ENCODE results near the gene FARP1. TPM values are rescaled to one million over a fixed set of nuclear protein-coding genes. Genes with fewer than 3 reads are reported as not detected.

The FARP1 gene
- total and polyA plus RNA-seq, 2 of the 8 experiments (the other 6 are each of a cell fraction or from before 2014, with no cell fraction given): 24.7 to 104 TPM

- Histone ChIP-seq H4K8ac (ENCODE audit: extremely low read depth, insufficient read depth, low read length) (peak overlapping the region; percentile 43; the same call in 1 of the 2 replicates), H3K36me3 (ENCODE audit: control insufficient read depth in 2 of 4, insufficient read depth in 4 of 4, low read length in 3 of 4) (peaks cover 2 to 23% (median 11%) of the 10 kb centered on the region in 4 experiments; a peak in 7 of 8 replicates), H3K4ac (replicated peaks; ENCODE audit: insufficient read length, low read depth, low read length) (no peak overlapping the region), H3K14ac (ENCODE audit: insufficient read length) (no peak overlapping the region), H2BK120ac (replicated peaks; ENCODE audit: low read depth, low read length) (no peak overlapping the region), H3K4me3 (ENCODE audit: extremely low read depth in 1 of 4, insufficient read depth in 2 of 4, low read depth in 3 of 4, low read length in 4 of 4) (no peak overlapping the region), H3K4me1 (replicated peaks in 1 of 4; ENCODE audit: control insufficient read depth in 3 of 4, insufficient read depth in 4 of 4, low read length in 3 of 4) (peaks cover 6 to 34% (median 23%) of the 10 kb centered on the region in 4 experiments), H2AK5ac (ENCODE audit: low read depth, low read length) (no peak overlapping the region), H4K5ac (ENCODE audit: insufficient read length, low read depth, low read length) (no peak overlapping the region), H2BK12ac (ENCODE audit: low read depth, low read length) (no peak overlapping the region; the same call in 1 of the 2 replicates), H3K56ac (replicated peaks; ENCODE audit: insufficient read length, low read depth, low read length) (no peak overlapping the region), H4K91ac (replicated peaks; ENCODE audit: insufficient read length, low read length) (peak overlapping the region; percentile 23), H3K23me2 (ENCODE audit: low read depth, low read length) (no peaks in the 10 kb centered on the region), H3K27ac (ENCODE audit: low read depth, low read length) (no peak overlapping the region), H3K23ac (ENCODE audit: insufficient read length) (no peak overlapping the region), H3K79me1 (ENCODE audit: low read depth, low read length) (peaks cover 13% of the 10 kb centered on the region), H2AFZ (ENCODE audit: low read length) (no peak overlapping the region), H3K79me2 (ENCODE audit: control insufficient read depth in 1 of 2, insufficient read depth in 2 of 2, low read length in 2 of 2) (peaks cover 3 to 61% of the 10 kb centered on the region in 2 experiments; a peak in 2 of 4 replicates), H2BK5ac (ENCODE audit: low read depth, low read length) (peak overlapping the region; percentile 60; the same call in 1 of the 2 replicates), H3K4me2 (ENCODE audit: insufficient read depth in 1 of 2, low read depth in 2 of 2, low read length in 2 of 2) (no peak overlapping the region), H4K20me1 (replicated peaks in 1 of 2; ENCODE audit: control insufficient read depth in 1 of 2, insufficient read depth in 2 of 2, low read length in 2 of 2) (peaks cover 12 to 24% of the 10 kb centered on the region in 2 experiments), H2BK20ac (ENCODE audit: low read length) (no peak overlapping the region), H3K9ac (replicated peaks in 1 of 4; ENCODE audit: extremely low read depth in 1 of 4, low read depth in 3 of 4, low read length in 3 of 4) (no peak overlapping the region), H2BK15ac (ENCODE audit: low read length) (no peak overlapping the region; the same call in 1 of the 2 replicates), H3K18ac (ENCODE audit: extremely low read depth, low read length) (no peak overlapping the region), H3K9me3 (ENCODE audit: insufficient read depth in 2 of 2, low read depth in 1 of 2, low read length in 1 of 2) (no peaks in the 10 kb centered on the region), H3K27me3 (replicated peaks in 1 of 4; ENCODE audit: control insufficient read depth in 3 of 4, extremely low read depth in 1 of 4, insufficient read depth in 3 of 4, low read length in 3 of 4) (no peaks in the 10 kb centered on the region)
- ChIA-PET POLR2A (ENCODE audit: partially characterized antibody) (interaction anchor here (0.6 kb wide), 1 partner anchor 56 kb away, joined by 3 read pairs; no protein-coding TSS in a partner anchor), CTCF (ENCODE audit: partially characterized antibody) (interaction anchor here (1.2 to 1.3 kb wide), 2 partner anchors 9 to 29 kb away, joined by 4 read pairs; no protein-coding TSS in a partner anchor)
- WGBS, 2 experiments (ENCODE audit: extremely low coverage in 1 of 2, insufficient coverage in 1 of 2, insufficient read length in 1 of 2, insufficient replicate concordance in 2 of 2, low coverage in 1 of 2, low lambda C conversion rate in 2 of 2, missing lambda C conversion rate in 1 of 2): 86% methylated on average over 24 of the region's 24 CpGs; no CpG with 5 or more reads in 1 of the 2 experiments
- FAIRE-seq (no peak), DNase-seq (ENCODE audit: low read depth in 1 of 2, low spot score in 2 of 2) (no peak)
- no peak for TF ChIP-seq TCF12 (IDR thresholded peaks at IDR 0.05; ENCODE audit: low read depth, low read length)
Measured at GRCh38 chr13:98474761-98475160, 331.9 kb downstream of the FARP1 start.

Measured in H1 (cell line).